ENCODE results near the gene WDR36. TPM values are rescaled to one million over a fixed set of nuclear protein-coding genes. Genes with fewer than 3 reads are reported as not detected.

WDR36 gene
- total and polyA plus RNA-seq, 2 of the 4 experiments (the other 2 are of a cell fraction) = 11.9 to 87.8 TPM

- no peak for DNase-seq
- Histone ChIP-seq H3K4me1 (ENCODE audit: control insufficient read depth, insufficient read depth, low read length) (peaks cover 1% of the 10 kb centered on the region; the same call in 1 of the 2 replicates), H3K4ac (ENCODE audit: low read depth, low read length) (no peak overlapping the region), H2BK120ac (ENCODE audit: low read depth, low read length) (no peak overlapping the region), H3K27ac (ENCODE audit: insufficient read depth, low read length) (no peak overlapping the region), H4K91ac (ENCODE audit: insufficient read depth, low read depth, low read length) (no peak overlapping the region), H2AK9ac (replicated peaks; ENCODE audit: low read depth, low read length, poor library complexity) (no peak overlapping the region), H2BK5ac (ENCODE audit: low read depth, low read length, poor library complexity, severe bottlenecking) (no peak overlapping the region), H3K4me3 (ENCODE audit: insufficient read depth, low read depth, low read length) (no peak overlapping the region), H2AK5ac (ENCODE audit: low read depth, low read length) (no peak overlapping the region), H3K23ac (ENCODE audit: low read depth, low read length) (no peak overlapping the region), H3K56ac (ENCODE audit: extremely low read depth, insufficient read depth, low read length) (no peak overlapping the region), H3K9ac (ENCODE audit: low read depth, low read length) (no peak overlapping the region), H3K14ac (replicated peaks; ENCODE audit: low read depth, low read length) (no peak overlapping the region), H3K79me1 (ENCODE audit: low read depth in 1 of 2, low read length in 2 of 2) (peaks cover 10 to 14% of the 10 kb centered on the region in 2 experiments), H4K8ac (ENCODE audit: low read depth in 2 of 2, low read length in 2 of 2) (no peak overlapping the region), H2BK15ac (ENCODE audit: low read depth, low read length) (no peak overlapping the region), H3K27me3 (ENCODE audit: control insufficient read depth, insufficient read depth, low read length) (no peaks in the 10 kb centered on the region), H3K9me1 (ENCODE audit: insufficient read depth, low read length) (no peaks in the 10 kb centered on the region), H2AFZ (replicated peaks; ENCODE audit: low read length, poor library complexity) (no peak overlapping the region), H3K18ac (ENCODE audit: low read depth, low read length) (no peak overlapping the region), H3K4me2 (ENCODE audit: low read depth, low read length) (no peak overlapping the region), H4K20me1 (ENCODE audit: insufficient read depth, low read length) (no peaks in the 10 kb centered on the region; the same call in 1 of the 2 replicates), H3K36me3 (ENCODE audit: control insufficient read depth, insufficient read depth, low read length) (peaks cover 18% of the 10 kb centered on the region), H4K5ac (ENCODE audit: low read depth, low read length) (no peak overlapping the region), H2BK20ac (ENCODE audit: low read depth, low read length) (no peak overlapping the region), H3K9me3 (ENCODE audit: control insufficient read depth, insufficient read depth, low read length) (no peaks in the 10 kb centered on the region)
- no CpG with 5 or more reads among the region's 2 CpGs for WGBS, 2 experiments (ENCODE audit: extremely low coverage in 2 of 2, insufficient read length in 1 of 2)
- intact Hi-C loops (cut with micrococcal nuclease) (no loop called here), in situ Hi-C loops (cut with MboI; ENCODE audit: low sequenced_read_pairs) (no loop called here), dilution Hi-C loops (cut with HindIII; ENCODE audit: low sequenced_read_pairs, unreplicated experiment) (no loop called here)
- TF ChIP-seq POLR2A (IDR thresholded peaks at IDR 0.05; ENCODE audit: low read depth, low read length) (no peak), MXI1 (IDR thresholded peaks at IDR 0.05; ENCODE audit: borderline replicate concordance, low read depth, low read length) (no peak), BHLHE40 (IDR thresholded peaks at IDR 0.05; ENCODE audit: low read depth, low read length) (no peak), NFE2L2 (IDR thresholded peaks at IDR 0.05; ENCODE audit: low read depth, low read length) (no peak), MAZ (IDR thresholded peaks at IDR 0.05; ENCODE audit: borderline replicate concordance, low read depth, low read length) (no peak), RFX5 (IDR thresholded peaks at IDR 0.05; ENCODE audit: low read depth, low read length) (no peak), CHD1 (IDR thresholded peaks at IDR 0.05; ENCODE audit: low read depth, low read length) (no peak), RCOR1 (IDR thresholded peaks at IDR 0.05; ENCODE audit: insufficient replicate concordance, low read length) (no peak), FOS (IDR thresholded peaks at IDR 0.05; ENCODE audit: low read depth, low read length) (no peak), CEBPB (IDR thresholded peaks at IDR 0.05; ENCODE audit: low read depth, low read length) (no peak), SMC3 (IDR thresholded peaks at IDR 0.05; ENCODE audit: low read depth, low read length) (no peak), MAFK (IDR thresholded peaks at IDR 0.05; ENCODE audit: low read depth, low read length) (no peak), RAD21 (IDR thresholded peaks at IDR 0.05; ENCODE audit: low read length) (no peak)
- TF ChIP-seq, protein P1, sequence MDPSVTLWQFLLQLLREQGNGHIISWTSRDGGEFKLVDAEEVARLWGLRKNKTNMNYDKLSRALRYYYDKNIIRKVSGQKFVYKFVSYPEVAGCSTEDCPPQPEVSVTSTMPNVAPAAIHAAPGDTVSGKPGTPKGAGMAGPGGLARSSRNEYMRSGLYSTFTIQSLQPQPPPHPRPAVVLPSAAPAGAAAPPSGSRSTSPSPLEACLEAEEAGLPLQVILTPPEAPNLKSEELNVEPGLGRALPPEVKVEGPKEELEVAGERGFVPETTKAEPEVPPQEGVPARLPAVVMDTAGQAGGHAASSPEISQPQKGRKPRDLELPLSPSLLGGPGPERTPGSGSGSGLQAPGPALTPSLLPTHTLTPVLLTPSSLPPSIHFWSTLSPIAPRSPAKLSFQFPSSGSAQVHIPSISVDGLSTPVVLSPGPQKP (IDR thresholded peaks at IDR 0.05; ENCODE audit: borderline replicate concordance, low read depth, low read length) = no peak
- TF ChIP-seq, protein P2, sequence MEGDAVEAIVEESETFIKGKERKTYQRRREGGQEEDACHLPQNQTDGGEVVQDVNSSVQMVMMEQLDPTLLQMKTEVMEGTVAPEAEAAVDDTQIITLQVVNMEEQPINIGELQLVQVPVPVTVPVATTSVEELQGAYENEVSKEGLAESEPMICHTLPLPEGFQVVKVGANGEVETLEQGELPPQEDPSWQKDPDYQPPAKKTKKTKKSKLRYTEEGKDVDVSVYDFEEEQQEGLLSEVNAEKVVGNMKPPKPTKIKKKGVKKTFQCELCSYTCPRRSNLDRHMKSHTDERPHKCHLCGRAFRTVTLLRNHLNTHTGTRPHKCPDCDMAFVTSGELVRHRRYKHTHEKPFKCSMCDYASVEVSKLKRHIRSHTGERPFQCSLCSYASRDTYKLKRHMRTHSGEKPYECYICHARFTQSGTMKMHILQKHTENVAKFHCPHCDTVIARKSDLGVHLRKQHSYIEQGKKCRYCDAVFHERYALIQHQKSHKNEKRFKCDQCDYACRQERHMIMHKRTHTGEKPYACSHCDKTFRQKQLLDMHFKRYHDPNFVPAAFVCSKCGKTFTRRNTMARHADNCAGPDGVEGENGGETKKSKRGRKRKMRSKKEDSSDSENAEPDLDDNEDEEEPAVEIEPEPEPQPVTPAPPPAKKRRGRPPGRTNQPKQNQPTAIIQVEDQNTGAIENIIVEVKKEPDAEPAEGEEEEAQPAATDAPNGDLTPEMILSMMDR (conservative IDR thresholded peaks at IDR 0.05; ENCODE audit: low read depth, low read length) = no peak
- TF ChIP-seq, protein P3, sequence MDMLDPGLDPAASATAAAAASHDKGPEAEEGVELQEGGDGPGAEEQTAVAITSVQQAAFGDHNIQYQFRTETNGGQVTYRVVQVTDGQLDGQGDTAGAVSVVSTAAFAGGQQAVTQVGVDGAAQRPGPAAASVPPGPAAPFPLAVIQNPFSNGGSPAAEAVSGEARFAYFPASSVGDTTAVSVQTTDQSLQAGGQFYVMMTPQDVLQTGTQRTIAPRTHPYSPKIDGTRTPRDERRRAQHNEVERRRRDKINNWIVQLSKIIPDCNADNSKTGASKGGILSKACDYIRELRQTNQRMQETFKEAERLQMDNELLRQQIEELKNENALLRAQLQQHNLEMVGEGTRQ (IDR thresholded peaks at IDR 0.05; ENCODE audit: low read depth, low read length) = no peak
- CTCF ChIA-PET = no interaction called here
- POLR2A ChIA-PET (ENCODE audit: unreplicated experiment) = no interaction called here
- ATAC-seq (ENCODE audit: low read depth) = no peak
- BruUV-seq (replicated peaks) = no TSS peak
These were observed 27.1 kb downstream of the WDR36 start for GRCh38 chr5:111119221-111119620.

Data from IMR-90 (cell line).